Measurements from ENCODE around the gene PHKG2.
A peak's percentile ranks its signal among the peaks of the same experiment; 100 is the strongest.
"Not testable (repeated sequence)": the region's sequence is repeated elsewhere in the genome, so short reads cannot be mapped to it uniquely, and the experiment has no call there.

PHKG2 gene

GRCh38 chr16:30747799-30748633, at the start of gene PHKG2:
PHKG2 (plus strand) TSS chr16:30748425; CDS start chr16:30748821, 396 bp downstream.
- DNase-seq = peak; percentile 98

- DNase-seq = peak; percentile 67
Measured at GRCh38 chr16:30698816-30699614, 49.2 kb upstream of the PHKG2 start, which contains the start of gene SRCAP. SRCAP (plus strand) TSS chr16:30699171; CDS start chr16:30700825, 1,654 bp downstream.

- DNase-seq = no peak
Measured at GRCh38 chr16:30699615-30700099, 48.6 kb upstream of the PHKG2 start.

- DNase-seq = no peak
Measured at GRCh38 chr16:30700491-30700890, 47.7 kb upstream of the PHKG2 start.

GRCh38 chr16:30700971-30701370, 47.3 kb upstream of the PHKG2 start:
- DNase-seq = no peak

GRCh38 chr16:30703071-30703470, 45.2 kb upstream of the PHKG2 start:
- not testable (repeated sequence) for DNase-seq

- no peak for DNase-seq
Measured at GRCh38 chr16:30703971-30704370, 44.3 kb upstream of the PHKG2 start.

GRCh38 chr16:30706046-30706445, 42.2 kb upstream of the PHKG2 start:
- DNase-seq = no peak

GRCh38 chr16:30710971-30711370, 37.3 kb upstream of the PHKG2 start:
- no peak for DNase-seq

- no peak for DNase-seq
Measured at GRCh38 chr16:30711712-30712111, 36.5 kb upstream of the PHKG2 start.

GRCh38 chr16:30715750-30716445, 32.3 kb upstream of the PHKG2 start:
- DNase-seq = no peak

GRCh38 chr16:30720086-30720485, 28.1 kb upstream of the PHKG2 start:
- DNase-seq = no peak

GRCh38 chr16:30720694-30721093, 27.5 kb upstream of the PHKG2 start:
- DNase-seq = no peak

GRCh38 chr16:30721167-30721566, 27.1 kb upstream of the PHKG2 start:
- DNase-seq = no peak

GRCh38 chr16:30721606-30722005, 26.6 kb upstream of the PHKG2 start:
- no peak for DNase-seq

- no peak for DNase-seq
Measured at GRCh38 chr16:30722443-30722842, 25.8 kb upstream of the PHKG2 start.

- no peak for DNase-seq
Measured at GRCh38 chr16:30722916-30723315, 25.3 kb upstream of the PHKG2 start.

GRCh38 chr16:30723725-30724355, 24.4 kb upstream of the PHKG2 start:
- DNase-seq = no peak

- no peak for DNase-seq
Measured at GRCh38 chr16:30724641-30725417, 23.4 kb upstream of the PHKG2 start.

- no peak for DNase-seq
Measured at GRCh38 chr16:30725418-30725792, 22.8 kb upstream of the PHKG2 start.

GRCh38 chr16:30728321-30728720, 19.9 kb upstream of the PHKG2 start:
- DNase-seq = no peak
